Astrocyte of the cerebellum (primary cell): ENCODE results near the gene CHST15.
A peak's percentile ranks its signal among the peaks of the same experiment; 100 is the strongest.

Source experiments
- DNase-seq: peaks from one replicate; pipeline ENCODE4 v3.0.0-alpha.2; 2011; ENCODE audit warnings: low read depth
- H3K4me3 ChIP-seq: 2 replicates; pipeline ENCODE4 v1.5.1; 2011; ENCODE audit warnings: mild to moderate bottlenecking, low read depth, low read length, moderate library complexity
- CTCF ChIP-seq: IDR thresholded peaks from 2 replicates; pipeline ENCODE4 v1.5.1; 2012; ENCODE audit warnings: low read length, low read depth, moderate library complexity, mild to moderate bottlenecking; ENCODE audit errors: missing control alignments
- in situ Hi-C: cut with HindIII; loops from 2 replicates; pipeline ENCODE4 v1.10.0; 2017; ENCODE audit warnings: low sequenced_read_pairs

CHST15 gene

GRCh38 chr10:123974406-123974805, 119.0 kb downstream of the CHST15 start:
- no peak for TF ChIP-seq CTCF
- H3K4me3 ChIP-seq: no peak overlapping the region
- DNase-seq: no peak
- in situ Hi-C loops: no loop called here

GRCh38 chr10:123972481-123973401, 120.7 kb downstream of the CHST15 start:
- TF ChIP-seq CTCF: no peak
- H3K4me3 ChIP-seq: no peak overlapping the region
- in situ Hi-C loops: no loop called here

GRCh38 chr10:123970927-123971286, 122.5 kb downstream of the CHST15 start:
- TF ChIP-seq CTCF: no peak
- no peak overlapping the region for H3K4me3 ChIP-seq
- in situ Hi-C loops: no loop called here
- no peak for DNase-seq

More at GRCh38 chr10:123972481-123973401, 120.7 kb downstream of the CHST15 start:
- no peak for DNase-seq

- in situ Hi-C loops: no loop called here
- no peak for DNase-seq
- no peak for TF ChIP-seq CTCF
Measured at GRCh38 chr10:123970207-123970926, 123.0 kb downstream of the CHST15 start.

GRCh38 chr10:123967626-123968243, 125.7 kb downstream of the CHST15 start:
- in situ Hi-C loops: no loop called here
- peak; percentile 90 for TF ChIP-seq CTCF
- H3K4me3 ChIP-seq: no peak overlapping the region
- DNase-seq: peak; percentile 12

More at GRCh38 chr10:123970207-123970926, 123.0 kb downstream of the CHST15 start:
- H3K4me3 ChIP-seq: no peak overlapping the region

GRCh38 chr10:123966896-123967231, 126.5 kb downstream of the CHST15 start:
- TF ChIP-seq CTCF: no peak
- no peak overlapping the region for H3K4me3 ChIP-seq
- in situ Hi-C loops: no loop called here
- DNase-seq: no peak
